ENCODE data around the gene COL8A1.

The COL8A1 gene

GRCh38 chr3:99845331-99845730 is 206.9 kb downstream of the COL8A1 start:
- no peak overlapping the region for H3K4me3 ChIP-seq (ENCODE audit: low read length)
- no peak for TF ChIP-seq CTCF (conservative IDR thresholded peaks at IDR 0.05; ENCODE audit: low read length)
- DNase-seq (ENCODE audit: low read depth): no peak

- no peak for DNase-seq (ENCODE audit: low read depth)
- TF ChIP-seq CTCF (conservative IDR thresholded peaks at IDR 0.05; ENCODE audit: low read length): no peak
- no peak overlapping the region for H3K4me3 ChIP-seq (ENCODE audit: low read length)
Observed at GRCh38 chr3:99845999-99846398, 207.6 kb downstream of the COL8A1 start.

- TF ChIP-seq CTCF (conservative IDR thresholded peaks at IDR 0.05; ENCODE audit: low read length): no peak
- H3K4me3 ChIP-seq (ENCODE audit: low read length): no peak overlapping the region
- DNase-seq (ENCODE audit: low read depth): peak; percentile 90
Observed at GRCh38 chr3:99846477-99847160, 208.2 kb downstream of the COL8A1 start.

- DNase-seq (ENCODE audit: low read depth): no peak
- no peak for TF ChIP-seq CTCF (conservative IDR thresholded peaks at IDR 0.05; ENCODE audit: low read length)
- no peak overlapping the region for H3K4me3 ChIP-seq (ENCODE audit: low read length)
Observed at GRCh38 chr3:99848433-99848832, 210.0 kb downstream of the COL8A1 start.
